ENCODE measurements around the gene HNRNPC.
"Not testable (repeated sequence)": the region's sequence is repeated elsewhere in the genome, so short reads cannot be mapped to it uniquely, and the experiment has no call there.

Gene HNRNPC

GRCh38 chr14:21248338-21248737, 20.9 kb downstream of the HNRNPC start:
- no peak for DNase-seq (ENCODE audit: low read depth in 1 of 2, low spot score in 1 of 2)

GRCh38 chr14:21245813-21246212, 23.4 kb downstream of the HNRNPC start:
- no peak for DNase-seq (ENCODE audit: low read depth in 1 of 2, low spot score in 1 of 2)

- no peak for DNase-seq (ENCODE audit: low read depth in 1 of 2, low spot score in 1 of 2)
Measured at GRCh38 chr14:21244544-21244943, 24.7 kb downstream of the HNRNPC start.

- DNase-seq (ENCODE audit: low read depth in 1 of 2, low spot score in 1 of 2), result no peak
Measured at GRCh38 chr14:21241218-21241819, 27.9 kb downstream of the HNRNPC start.

GRCh38 chr14:21240417-21240816, 28.8 kb downstream of the HNRNPC start:
- DNase-seq (ENCODE audit: low read depth in 1 of 2, low spot score in 1 of 2), result no peak

GRCh38 chr14:21238823-21239518, 30.3 kb downstream of the HNRNPC start:
- no peak for DNase-seq (ENCODE audit: low read depth in 1 of 2, low spot score in 1 of 2)

GRCh38 chr14:21236948-21237797, 32.1 kb downstream of the HNRNPC start:
- no peak for DNase-seq (ENCODE audit: low read depth in 1 of 2, low spot score in 1 of 2)

- no peak for DNase-seq (ENCODE audit: low read depth in 1 of 2, low spot score in 1 of 2)
Measured at GRCh38 chr14:21234112-21234511, 35.1 kb downstream of the HNRNPC start.

- no peak for DNase-seq (ENCODE audit: low read depth in 1 of 2, low spot score in 1 of 2)
Measured at GRCh38 chr14:21233457-21234076, 35.7 kb downstream of the HNRNPC start.

GRCh38 chr14:21231020-21231652, 38.1 kb downstream of the HNRNPC start:
- DNase-seq (ENCODE audit: low read depth in 1 of 2, low spot score in 1 of 2), result peak in 1 of 2 donors; percentile 14

- no peak for DNase-seq (ENCODE audit: low read depth in 1 of 2, low spot score in 1 of 2)
Measured at GRCh38 chr14:21229821-21230220, 39.4 kb downstream of the HNRNPC start.

- no peak for DNase-seq (ENCODE audit: low read depth in 1 of 2, low spot score in 1 of 2)
Measured at GRCh38 chr14:21227981-21228380, 41.3 kb downstream of the HNRNPC start.

GRCh38 chr14:21227150-21227549, 42.1 kb downstream of the HNRNPC start:
- no peak for DNase-seq (ENCODE audit: low read depth in 1 of 2, low spot score in 1 of 2)

GRCh38 chr14:21226467-21226866, 42.8 kb downstream of the HNRNPC start:
- no peak for DNase-seq (ENCODE audit: low read depth in 1 of 2, low spot score in 1 of 2)

GRCh38 chr14:21225164-21225563, 44.1 kb downstream of the HNRNPC start:
- not testable (repeated sequence) for DNase-seq (ENCODE audit: low read depth in 1 of 2, low spot score in 1 of 2)

- no peak for DNase-seq (ENCODE audit: low read depth in 1 of 2, low spot score in 1 of 2)
Measured at GRCh38 chr14:21220874-21221477, 48.3 kb downstream of the HNRNPC start.

- no peak for DNase-seq (ENCODE audit: low read depth in 1 of 2, low spot score in 1 of 2)
Measured at GRCh38 chr14:21219561-21220111, 49.6 kb downstream of the HNRNPC start.

GRCh38 chr14:21219120-21219519, 50.1 kb downstream of the HNRNPC start:
- DNase-seq (ENCODE audit: low read depth in 1 of 2, low spot score in 1 of 2), result no peak

GRCh38 chr14:21215879-21216251, 53.4 kb downstream of the HNRNPC start:
- DNase-seq (ENCODE audit: low read depth in 1 of 2, low spot score in 1 of 2), result no peak

- DNase-seq (ENCODE audit: low read depth in 1 of 2, low spot score in 1 of 2), result no peak
Measured at GRCh38 chr14:21215130-21215878, 53.9 kb downstream of the HNRNPC start.
